NCI-H2196 (cell line): ENCODE results near the gene ZNF28.
"Not testable (repeated sequence)": the region's sequence is repeated elsewhere in the genome, so short reads cannot be mapped to it uniquely, and the experiment has no call there.

Experiments
- DNase-seq: peaks from one replicate; lab custom pipeline; 2025; ENCODE audit not compliant: unreplicated experiment; lab: John Stamatoyannopoulos, UW

Gene ZNF28

DNA sequence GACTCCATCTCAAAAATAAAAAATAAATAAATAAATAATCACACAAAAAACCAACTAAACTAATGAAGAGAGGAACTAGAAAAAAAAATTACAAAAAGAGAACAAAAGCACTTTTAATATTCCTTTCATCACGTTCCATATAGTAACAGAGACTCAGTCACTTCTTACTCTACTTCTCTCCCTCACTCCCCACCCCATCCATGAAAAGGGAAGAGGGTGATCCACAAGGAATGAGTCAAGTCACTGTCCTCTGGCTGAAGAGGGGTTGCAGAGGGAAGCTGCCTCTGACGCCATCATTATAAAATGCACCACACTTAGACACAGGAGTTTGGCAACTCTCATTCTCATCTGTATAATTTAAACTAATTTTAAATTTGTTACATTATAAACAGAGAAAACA lies 38.6 kb downstream of the ZNF28 start:
- DNase-seq, result not testable (repeated sequence)

DNA sequence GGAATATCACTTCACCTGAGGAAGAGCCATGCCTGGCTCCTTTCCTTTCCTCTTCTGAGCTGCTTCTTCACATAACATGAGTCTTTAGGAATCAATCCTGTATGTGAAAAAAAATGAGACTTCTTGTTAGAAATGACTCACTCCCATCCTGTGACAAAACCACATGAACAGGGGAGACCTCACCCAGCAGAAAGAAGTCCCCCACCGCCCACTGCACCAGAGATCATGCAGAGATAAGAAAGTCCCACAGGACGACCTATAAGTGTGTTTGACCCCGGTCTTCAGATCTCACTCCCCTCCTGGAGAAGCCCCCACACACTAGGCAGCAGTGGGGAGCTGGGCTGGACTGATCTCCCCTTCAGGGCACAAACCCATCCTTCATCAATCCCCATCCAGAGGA lies 42.6 kb downstream of the ZNF28 start:
- DNase-seq, result no peak

DNA sequence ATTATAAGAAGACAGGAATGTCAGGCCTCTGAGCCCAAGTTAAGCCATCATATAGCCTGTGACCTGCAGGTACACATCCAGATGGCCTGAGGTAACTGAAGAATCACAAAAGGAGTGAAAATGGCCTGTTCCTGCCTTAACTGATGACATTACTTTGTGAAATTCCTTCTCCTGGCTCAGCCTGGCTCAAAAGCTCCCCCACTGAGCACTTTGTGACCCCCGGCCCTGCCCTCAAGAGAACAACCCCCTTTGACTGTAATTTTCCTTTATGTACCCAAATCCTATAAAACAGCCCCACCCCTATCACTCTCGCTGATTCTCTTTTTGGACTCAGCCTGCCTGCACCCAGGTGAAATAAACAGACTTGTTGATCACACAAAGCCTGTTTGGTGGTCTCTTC lies 65.0 kb downstream of the ZNF28 start:
- not testable (repeated sequence) for DNase-seq

- DNase-seq, result no peak
Measured at GRCh38 chr19:52749780-52750179, 71.7 kb downstream of the ZNF28 start.

- DNase-seq, result no peak
Measured at GRCh38 chr19:52748336-52748950, 73.0 kb downstream of the ZNF28 start.
